Kasumi-1 (cell line): ENCODE measurements around the gene SLX1A.
"Not testable (repeated sequence)": the region's sequence is repeated elsewhere in the genome, so short reads cannot be mapped to it uniquely, and the experiment has no call there.

ENCODE experiments used
- DNase-seq, 2 experiments: peaks; one replicate each; lab custom pipeline; 2025; lab: John Stamatoyannopoulos, UW

The SLX1A gene

GRCh38 chr16:30193615-30194014 lies at the start of gene SLX1A, which contains the start of gene BOLA2B:
Gene SLX1A, plus strand, starts transcription at chr16:30193875. Its CDS starts 210 bp downstream, at chr16:30194085.
Gene BOLA2B, minus strand, starts transcription at chr16:30193666. Its CDS starts 71 bp downstream, at chr16:30193595.
- not testable (repeated sequence) for DNase-seq

GRCh38 chr16:30144017-30144416 lies 49.7 kb upstream of the SLX1A start:
- no peak for DNase-seq

GRCh38 chr16:30144917-30145316 lies 48.8 kb upstream of the SLX1A start:
- no peak for DNase-seq

- no peak for DNase-seq
These were observed 48.0 kb upstream of the SLX1A start for GRCh38 chr16:30145657-30146056.

DNA sequence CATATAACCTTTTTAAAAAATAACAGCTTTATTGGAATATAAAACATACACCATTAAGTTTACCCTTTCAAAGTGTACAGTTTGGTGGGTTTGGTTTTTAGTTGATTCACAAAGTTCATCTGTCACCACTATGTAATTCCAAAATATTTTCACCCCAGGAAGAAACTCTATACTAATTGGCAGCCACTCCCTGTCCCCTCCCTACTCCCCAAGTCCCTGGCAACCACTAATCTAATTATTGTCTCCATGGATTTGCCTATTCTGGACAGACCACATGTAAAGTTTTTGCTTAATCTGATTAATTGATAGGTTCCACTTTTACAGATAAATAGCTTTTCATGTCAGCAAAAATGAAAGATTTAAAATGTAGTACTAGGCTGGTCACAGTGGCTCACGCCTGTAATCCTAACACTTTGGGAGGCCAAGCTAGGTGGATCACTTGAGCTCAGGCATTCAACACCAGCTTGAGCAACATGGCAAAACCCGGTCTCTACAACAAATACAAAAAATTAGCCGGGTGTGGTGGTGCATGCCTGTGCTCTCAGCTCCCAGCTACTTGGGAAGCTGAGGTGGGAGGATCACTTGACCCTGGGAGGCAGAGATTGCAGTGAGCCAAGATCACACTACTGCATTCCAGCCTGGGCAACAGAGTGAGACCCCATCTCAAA lies 45.7 kb upstream of the SLX1A start:
- DNase-seq: no peak

GRCh38 chr16:30149250-30149930 lies 44.3 kb upstream of the SLX1A start:
- no peak for DNase-seq

DNA sequence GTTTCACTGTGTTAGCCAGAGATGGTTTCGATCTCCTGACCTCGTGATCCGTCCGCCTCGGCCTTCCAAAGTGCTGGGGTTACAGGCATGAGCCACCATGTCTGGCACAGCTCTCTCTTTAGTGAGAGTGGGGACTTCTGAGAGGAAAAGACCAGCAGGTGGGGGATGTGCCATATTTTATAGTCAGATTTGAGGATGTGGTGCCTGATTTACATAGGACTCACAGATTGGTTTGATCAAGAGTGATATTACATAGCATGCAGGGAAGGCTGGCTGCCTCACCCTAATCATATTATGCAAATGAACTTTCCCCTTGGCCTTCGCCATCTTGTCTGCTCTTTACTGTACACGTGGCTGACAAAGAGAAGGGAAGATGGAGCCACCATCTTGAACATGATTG lies 42.6 kb upstream of the SLX1A start:
- DNase-seq: no peak

GRCh38 chr16:30152517-30152916 lies 41.2 kb upstream of the SLX1A start:
- DNase-seq: no peak

DNA sequence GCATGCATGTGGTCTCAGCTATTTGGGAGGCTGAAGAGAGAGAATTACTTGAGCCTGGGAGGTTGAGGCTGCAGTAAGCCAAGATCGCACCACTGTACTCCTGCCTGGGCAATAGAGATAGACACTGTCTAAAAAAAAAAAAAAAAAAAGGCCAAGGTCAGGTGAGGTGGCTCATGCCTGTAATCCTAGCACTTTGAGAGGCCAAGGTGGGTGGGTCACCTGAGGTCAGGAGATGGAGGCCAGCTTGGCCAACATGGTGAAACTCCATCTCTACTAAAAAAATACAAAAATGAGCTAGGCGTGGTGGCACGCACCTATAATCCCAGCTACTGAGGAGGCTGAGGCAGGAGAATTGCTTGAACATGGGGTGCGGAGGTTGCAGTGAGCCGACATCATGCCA lies 38.5 kb upstream of the SLX1A start:
- DNase-seq: no peak

- DNase-seq: no peak
These were observed 36.5 kb upstream of the SLX1A start for GRCh38 chr16:30157214-30157613.

- no peak for DNase-seq
These were observed 30.1 kb upstream of the SLX1A start for GRCh38 chr16:30163538-30163937.

DNA sequence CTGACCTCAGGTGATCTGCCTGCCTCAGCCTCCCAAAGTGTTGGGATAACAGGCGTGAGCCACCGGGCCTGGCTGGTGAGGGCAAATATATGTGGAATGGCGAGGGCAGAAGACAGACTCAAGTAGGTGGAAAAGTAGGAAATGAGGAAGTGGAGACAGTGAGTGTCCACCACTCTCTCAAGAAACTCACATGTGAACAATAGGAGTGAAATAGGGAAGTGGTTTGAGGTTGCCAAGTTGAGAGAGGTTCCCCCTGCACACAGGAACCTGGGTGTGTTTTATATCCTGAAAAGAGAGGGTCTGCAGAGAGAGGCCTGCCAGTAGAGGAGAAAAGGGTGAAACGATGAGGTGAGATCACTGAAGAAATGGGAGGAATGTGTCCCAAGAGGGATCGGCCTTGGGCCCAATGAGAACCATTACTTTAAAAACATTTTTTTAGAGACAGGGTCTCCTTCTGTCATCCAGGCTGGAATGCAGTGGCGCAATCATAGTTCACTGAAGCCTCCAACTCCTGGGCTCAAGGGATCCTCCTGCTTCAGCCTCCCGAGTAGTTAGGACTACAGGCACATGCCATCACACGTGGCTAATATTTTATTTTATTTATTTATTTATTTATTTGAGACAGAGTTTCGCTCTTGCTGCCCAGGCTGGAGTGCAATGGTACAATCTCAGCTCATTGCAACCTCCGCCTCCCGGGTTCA lies 27.3 kb upstream of the SLX1A start:
- peak; percentile 88 to 90 for DNase-seq

- DNase-seq: not testable (repeated sequence)
These were observed 24.9 kb upstream of the SLX1A start for GRCh38 chr16:30168746-30169145.

DNA sequence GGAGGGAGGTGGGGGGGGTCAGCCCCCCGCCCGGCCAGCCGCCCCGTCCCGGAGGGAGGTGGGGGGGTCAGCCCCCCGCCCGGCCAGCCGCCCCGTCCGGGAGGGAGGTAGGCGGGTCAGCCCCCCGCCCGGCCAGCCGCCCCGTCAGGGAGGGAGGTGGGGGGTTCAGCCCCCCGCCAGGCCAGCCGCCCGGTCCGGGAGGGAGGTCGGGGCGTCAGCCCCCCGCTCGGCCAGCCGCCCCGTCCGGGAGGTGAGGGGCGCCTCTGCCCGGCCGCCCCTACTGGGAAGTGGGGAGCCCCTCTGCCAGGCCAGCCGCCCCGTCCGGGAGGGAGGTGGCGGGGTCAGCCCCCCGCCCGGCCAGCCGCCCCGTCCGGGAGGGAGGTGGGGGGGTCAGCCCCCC lies 24.3 kb upstream of the SLX1A start:
- DNase-seq: not testable (repeated sequence)

GRCh38 chr16:30170145-30170544 lies 23.5 kb upstream of the SLX1A start:
- DNase-seq: not testable (repeated sequence)

GRCh38 chr16:30173054-30173453 lies 20.6 kb upstream of the SLX1A start:
- DNase-seq: no peak

DNA sequence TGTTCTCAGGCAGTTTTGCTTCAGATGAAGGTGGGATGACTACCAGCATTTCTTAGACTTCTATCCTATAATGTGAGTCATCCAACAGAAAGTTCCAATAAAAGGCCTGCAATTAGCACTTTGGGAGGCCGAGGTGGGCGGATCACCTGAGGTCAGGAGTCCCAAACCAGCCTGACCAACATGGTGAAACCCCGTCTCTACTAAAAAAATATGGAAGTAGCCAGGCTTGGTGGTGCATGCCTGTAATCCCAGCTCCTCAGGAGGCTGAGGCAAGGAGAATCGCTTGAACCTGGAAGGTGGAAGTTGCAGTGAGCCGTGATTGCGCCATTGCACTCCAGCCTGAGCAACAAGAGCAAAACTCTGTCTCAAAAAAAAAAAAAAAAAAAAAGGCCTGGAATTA lies 16.8 kb upstream of the SLX1A start:
- not testable (repeated sequence) for DNase-seq

DNA sequence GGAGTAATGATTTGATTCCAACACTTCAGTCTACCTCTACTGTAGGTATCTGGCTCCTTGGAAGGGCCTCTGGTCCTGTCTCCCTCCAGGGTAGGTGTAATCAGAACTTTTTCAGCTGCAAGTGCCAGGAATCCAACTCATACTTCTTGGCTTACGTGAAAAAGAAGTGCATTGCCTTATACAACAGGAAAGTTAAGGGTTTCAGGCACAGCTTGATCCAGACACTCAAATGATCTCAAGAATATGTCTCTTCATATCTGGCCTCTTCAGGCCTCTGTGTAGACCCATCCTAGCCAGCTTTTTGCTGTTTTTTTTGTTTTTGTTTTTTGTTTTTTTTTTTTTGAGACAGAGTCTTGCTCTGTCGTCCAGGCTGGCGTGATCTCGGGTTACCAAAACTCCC lies 14.5 kb upstream of the SLX1A start:
- DNase-seq: no peak

- no peak for DNase-seq
These were observed 13.7 kb upstream of the SLX1A start for GRCh38 chr16:30179931-30180330.

DNA sequence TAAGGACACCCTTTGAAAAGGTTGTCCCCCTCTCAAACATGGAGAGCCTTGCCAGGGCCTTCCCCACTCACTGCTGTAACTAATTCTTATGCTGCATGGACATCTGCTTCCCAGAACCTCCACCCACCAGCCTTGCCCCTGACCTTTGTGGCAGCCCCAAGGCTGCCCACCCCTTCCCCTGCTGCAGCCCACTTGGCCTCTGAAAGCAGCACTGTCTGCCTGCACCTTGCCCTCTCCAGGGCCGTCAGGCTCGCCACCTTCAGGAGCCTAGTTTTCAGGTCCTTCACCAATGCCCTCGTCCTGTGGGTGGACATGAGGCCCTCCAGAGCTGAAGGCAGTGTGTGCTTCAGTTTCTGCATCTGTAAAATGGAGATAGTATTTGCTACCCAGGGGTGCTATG lies 12.9 kb upstream of the SLX1A start:
- no peak for DNase-seq

DNA sequence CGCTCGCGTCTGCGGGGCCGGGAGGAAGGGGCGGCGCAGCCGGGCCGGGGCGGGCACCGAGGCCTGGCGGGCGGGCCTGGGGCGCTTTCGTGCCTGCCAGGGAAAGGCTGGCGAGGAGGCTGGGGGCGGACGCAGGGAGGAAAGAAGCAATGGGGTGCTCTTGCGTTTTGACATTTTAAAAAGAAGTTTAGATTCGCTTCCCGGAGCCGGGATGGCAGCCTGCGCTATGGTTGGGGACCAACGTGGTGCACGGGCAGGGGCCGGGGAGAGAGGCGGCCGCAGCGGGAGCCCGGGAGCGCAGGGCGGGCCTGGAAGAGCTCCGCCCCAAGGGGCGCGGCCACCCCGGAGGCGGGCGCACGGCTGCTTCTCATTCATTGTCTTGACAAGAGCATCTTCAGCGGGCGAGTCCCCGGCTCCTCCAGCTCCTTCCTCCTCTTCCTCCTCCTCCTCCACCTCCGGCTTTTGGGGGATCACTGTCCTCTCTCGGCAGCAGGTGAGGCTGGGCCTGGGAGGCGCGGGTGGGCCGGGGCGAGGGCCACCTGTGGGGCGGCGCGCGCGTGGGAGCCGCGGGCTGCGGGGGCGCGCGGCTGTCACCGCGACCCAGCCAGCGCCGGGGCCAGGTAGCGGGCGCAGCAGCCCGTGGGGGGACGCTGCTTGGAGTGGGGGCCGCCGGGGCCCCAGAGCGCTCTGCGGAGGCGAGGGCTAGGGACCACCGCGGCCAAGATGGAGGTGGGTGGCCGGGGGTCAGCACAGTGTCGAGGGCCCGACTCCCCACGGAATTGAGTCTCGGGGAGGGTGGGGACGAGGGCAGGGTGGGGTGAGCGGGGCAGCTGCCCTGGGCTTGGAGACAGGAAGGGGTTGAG lies 10.2 kb upstream of the SLX1A start, which contains the start of gene CORO1A:
Gene CORO1A (plus strand): TSS at position 370 of the 863 bp plus-strand sequence. CDS start 1,608 bp downstream, outside the sequence.
- peak; percentile 53 to 56 for DNase-seq
